K562 (cell line): ENCODE results near the gene PTPRR. TPM values are rescaled to one million over a fixed set of nuclear protein-coding genes. Genes with fewer than 3 reads are reported as not detected.

ENCODE experiments used
- ATAC-seq: fragments of 200-7000 bp; cut with Tn5 transposase; 3 replicates; pipeline ENCODE4 v1.9.1; 2020; ENCODE audit warnings: moderate library complexity
- BruUV-seq: library from RNA; stranded (reverse); fragments of 400-500 nt; replicated peaks from 2 replicates; lab custom pipeline; 2021; lab: Mats Ljungman, UMichigan
- CTCF ChIA-PET: fragments of 300-600 bp; formaldehyde crosslinking; extraction: SDS; loops from one replicate; lab custom pipeline; 2021; ENCODE audit warnings: low intra/inter-chr PET ratio; lab: Yijun Ruan, JAX
- POLR2A ChIA-PET: fragments of 300-600, 350-650 bp; sonication (Branson Sonifier 250); formaldehyde crosslinking; extraction: SDS; loops from one replicate; lab custom pipeline; 2021; ENCODE audit warnings: antibody characterized with exemption, inconsistent platforms; lab: Yijun Ruan, JAX
- DNase-seq, 4 experiments: peaks; one replicate each; pipeline versions ENCODE4 v3.0.0 to v3.0.0-alpha.2; 2011 to 2018; ENCODE audit warnings: low spot score in 3 of 4, mixed read lengths in 3 of 4; ENCODE audit errors: extremely low read depth in 1 of 4
- FAIRE-seq: peaks from 2 replicates; lab custom pipeline; 2011; peaks lifted over from hg19 to GRCh38; lab: Jason Lieb, UNC
- H2AFZ ChIP-seq: 2 replicates; pipeline ENCODE4 v1.6.0; 2011; ENCODE audit warnings: low read depth, low read length, control low read depth, inconsistent platforms
- H3K27ac ChIP-seq: fragments of 200-600 bp; 3 replicates; pipeline ENCODE4 v1.8.0; 2011; ENCODE audit warnings: low read depth, mild to moderate bottlenecking, control low read depth, inconsistent platforms, low read length, moderate library complexity, mixed read lengths; ENCODE audit errors: extremely low read depth
- H3K27me3 ChIP-seq, 2 experiments: fragments of 300-600 bp in 1 of 2; 2 replicates in 1 of 2; 3 replicates in 1 of 2; pipeline versions ENCODE4 v1.6.0 to v1.8.0; 2011; ENCODE audit warnings: inconsistent platforms in 2 of 2, low read length in 2 of 2, mild to moderate bottlenecking in 1 of 2, mixed read lengths in 1 of 2, moderate library complexity in 1 of 2; ENCODE audit not compliant: control insufficient read depth in 2 of 2, insufficient read depth in 2 of 2
- H3K36me3 ChIP-seq: fragments of 300-600 bp; 3 replicates; pipeline ENCODE4 v1.8.0; 2011; ENCODE audit warnings: mild to moderate bottlenecking, low read length, inconsistent platforms; ENCODE audit not compliant: control insufficient read depth, insufficient read depth
- H3K4me1 ChIP-seq, 2 experiments: fragments of 200-600 bp in 1 of 2; replicated peaks in 1 of 2; 2 replicates in 1 of 2; 3 replicates in 1 of 2; pipeline versions ENCODE4 v1.5.1 to v1.8.0; 2011; ENCODE audit warnings: inconsistent platforms in 2 of 2, low read length in 2 of 2, mild to moderate bottlenecking in 1 of 2, mixed read lengths in 1 of 2, moderate library complexity in 1 of 2; ENCODE audit not compliant: control insufficient read depth in 2 of 2, insufficient read depth in 2 of 2
- H3K4me2 ChIP-seq: 2 replicates; pipeline ENCODE4 v1.6.1; 2011; ENCODE audit warnings: low read length, control low read depth, inconsistent platforms, mixed read lengths; ENCODE audit not compliant: insufficient read depth
- H3K4me3 ChIP-seq: fragments of 200-600 bp; sonication (generic), shearing (Covaris generic); 2 replicates; pipeline ENCODE4 v1.5.1; 2016; ENCODE audit warnings: control low read depth, inconsistent platforms
- H3K79me2 ChIP-seq: fragments of 200-600 bp; 3 replicates; pipeline ENCODE4 v1.8.0; 2011; ENCODE audit warnings: low read length, inconsistent platforms; ENCODE audit not compliant: control insufficient read depth, insufficient read depth
- H3K9ac ChIP-seq, 2 experiments: 2 replicates each; pipeline versions ENCODE4 v1.6.0 to v1.6.1; 2011; ENCODE audit warnings: low read depth in 2 of 2, low read length in 2 of 2, control low read depth in 1 of 2, inconsistent platforms in 1 of 2, mild to moderate bottlenecking in 1 of 2, mixed read lengths in 1 of 2; ENCODE audit not compliant: insufficient read depth in 1 of 2
- H3K9me1 ChIP-seq: one replicate; pipeline ENCODE4 v1.6.0; 2011; ENCODE audit warnings: inconsistent platforms, mild to moderate bottlenecking, low read length, moderate library complexity; ENCODE audit not compliant: control insufficient read depth, insufficient read depth
- H3K9me3 ChIP-seq: replicated peaks from 2 replicates; pipeline ENCODE4 v1.5.1; 2011; ENCODE audit warnings: low read depth, low read length, inconsistent platforms; ENCODE audit not compliant: control insufficient read depth, insufficient read depth
- H4K20me1 ChIP-seq: replicated peaks from 2 replicates; pipeline ENCODE4 v1.6.1; 2011; ENCODE audit warnings: low read length, inconsistent platforms, mixed read lengths; ENCODE audit not compliant: control insufficient read depth, insufficient read depth
- CBFA2T2 ChIP-seq: fragments of 450-650 bp; conservative IDR thresholded peaks from 2 replicates; pipeline ENCODE4 v1.6.1; 2017; ENCODE audit warnings: mild to moderate bottlenecking
- CTCF ChIP-seq, 3 experiments: IDR thresholded peaks in 2 of 3; conservative IDR thresholded peaks in 1 of 3; 2 replicates each; pipeline ENCODE4 v1.5.1; 2011 to 2012; ENCODE audit warnings: low read length in 3 of 3, mild to moderate bottlenecking in 3 of 3, control low read depth in 2 of 3, improper control_type of control experiment in 1 of 3, inconsistent platforms in 1 of 3, low read depth in 1 of 3, mixed read lengths in 1 of 3, moderate library complexity in 1 of 3; ENCODE audit not compliant: insufficient read depth in 2 of 3
- HCFC1 ChIP-seq: IDR thresholded peaks from 2 replicates; pipeline ENCODE4 v1.6.1; 2012; ENCODE audit warnings: low read depth, low read length, improper control_type of control experiment
- ZNF124 ChIP-seq: sonication (generic); formaldehyde crosslinking; IDR thresholded peaks from 2 replicates; pipeline ENCODE4 v1.8.1; 2022; ENCODE audit warnings: missing genetic modification reagents
- ZNF24 ChIP-seq: fragments of 450-650 bp; IDR thresholded peaks from 2 replicates; pipeline ENCODE4 v1.6.1; 2016
- ZNF41 ChIP-seq: fragments of 250-450 bp; sonication (Bioruptor Pico); conservative IDR thresholded peaks from 2 replicates; pipeline ENCODE4 v1.4.0; 2020; ENCODE audit warnings: mild to moderate bottlenecking
- WGBS: fragments of 100-300 bp; shearing (Covaris generic); methylation state at CpG from one replicate; pipeline ENCODE4 v1.1.6; 2016; ENCODE audit warnings: low coverage, mixed read lengths; ENCODE audit not compliant: insufficient coverage; ENCODE audit errors: missing lambda C conversion rate; 5-methylcytosine and 5-hydroxymethylcytosine counted together
- in situ Hi-C: fragments of 300-500 bp; cut with MboI; formaldehyde crosslinking; loops from 4 replicates; pipeline ENCODE4 v1.15.0; 2018; ENCODE audit warnings: inconsistent platforms, mixed read lengths
- intact Hi-C: fragments of 100-400 bp; cut with micrococcal nuclease; formaldehyde crosslinking; loops from 2 replicates; pipeline ENCODE4 v1.14.2; 2022
- polyA plus RNA-seq, 8 experiments: library from polyadenylated mRNA; depleted of rRNA in 4 of 8; stranded (reverse) in 5 of 8; unstranded in 3 of 8; fragments of >200 nt; fragmentation: Nextera tagmentation in 2 of 8; fragmentation: Illumina TruSeq in 1 of 8; extraction: Ambion mirVana in 2 of 8; extraction: Trizol in 1 of 8; gene quantifications; 2 replicates each; pipeline versions ENCODE4 v1.2.1 to v1.2.3, GENCODE V29; 2011 to 2014; ENCODE audit warnings: inconsistent platforms in 1 of 8, missing spikeins in 1 of 8
- total RNA-seq, 7 experiments: library from RNA; depleted of rRNA in 6 of 7; stranded (reverse); fragments of >200 nt in 6 of 7; fragmentation: Illumina TruSeq in 2 of 7; extraction: Trizol in 2 of 7; gene quantifications; 2 replicates each; pipeline versions ENCODE4 v1.2.1 to v1.2.3, GENCODE V29; 2011 to 2021; ENCODE audit warnings: low replicate concordance in 1 of 7

Gene PTPRR
- total and polyA plus RNA-seq, 9 of the 15 experiments (the other 6 are each of a cell fraction or from before 2014, with no cell fraction given): 6.6 to 41.7 (median 12.3) TPM

GRCh38 chr12:70721216-70721615, 199.3 kb downstream of the PTPRR start:
- Histone ChIP-seq H2AFZ (no peak overlapping the region), H3K4me1 (no peaks in the 10 kb centered on the region; a peak in 1 of 5 replicates), H3K36me3 (no peaks in the 10 kb centered on the region), H3K9me3 (no peaks in the 10 kb centered on the region), H3K27ac (no peak overlapping the region), H3K9ac (no peak overlapping the region), H3K9me1 (no peaks in the 10 kb centered on the region), H3K4me3 (no peak overlapping the region), H3K79me2 (no peaks in the 10 kb centered on the region), H3K4me2 (no peak overlapping the region), H4K20me1 (no peaks in the 10 kb centered on the region), H3K27me3 (no peaks in the 10 kb centered on the region)
- 24% methylated on average over 3 of the region's 3 CpGs for WGBS
- DNase-seq (no peak), FAIRE-seq (no peak), ATAC-seq (no peak)
- TF ChIP-seq CBFA2T2 (no peak), CTCF (IDR thresholded peaks at IDR 0.05 in 2 of 3, conservative IDR thresholded peaks at IDR 0.05 in 1 of 3; ENCODE audit: insufficient read depth in 2 of 3, low read depth in 1 of 3, low read length in 3 of 3) (no peak), ZNF41 (CRISPR knock-in tag) (no peak), ZNF124 (CRISPR knock-in tag) (no peak), ZNF24 (no peak), HCFC1 (no peak)
- intact Hi-C loops (loop anchor here (5.0 kb wide), 1 partner anchor 819 kb away; no protein-coding TSS in a partner anchor), in situ Hi-C loops (no loop called here)
- POLR2A ChIA-PET: no interaction called here
- CTCF ChIA-PET: interaction anchor here (4.5 kb wide), 1 partner anchor 131 kb away, joined by 48 read pairs; no protein-coding TSS in a partner anchor
- BruUV-seq: no TSS peak
